GM12878 (cell line): ENCODE data around the gene TBC1D24. TPM values are rescaled to one million over a fixed set of nuclear protein-coding genes. Genes with fewer than 3 reads are reported as not detected.

ENCODE experiments used
- BCL11A ChIP-seq: IDR thresholded peaks from 2 replicates; pipeline ENCODE4 v1.6.1; 2011; ENCODE audit warnings: low read depth, low read length
- CBX3 ChIP-seq: fragments of 200-600 bp; sonication (generic); IDR thresholded peaks from 2 replicates; pipeline ENCODE4 v1.6.1; 2016; ENCODE audit warnings: low read depth, borderline replicate concordance
- CHD2 ChIP-seq: IDR thresholded peaks from 2 replicates; pipeline ENCODE4 v1.6.1; 2011; ENCODE audit warnings: low read depth, low read length, improper control_type of control experiment, borderline replicate concordance
- EED ChIP-seq: sonication (generic); IDR thresholded peaks from 2 replicates; pipeline ENCODE4 v1.6.1; 2016; ENCODE audit warnings: antibody characterized with exemption, low read depth
- EP300 ChIP-seq, 2 experiments: fragments of 150-350 bp in 1 of 2; IDR thresholded peaks; 2 replicates each; pipeline ENCODE4 v1.6.1; 2011 to 2012; ENCODE audit warnings: low read depth in 2 of 2, low read length in 2 of 2, borderline replicate concordance in 1 of 2, improper control_type of control experiment in 1 of 2, inconsistent platforms in 1 of 2; ENCODE audit not compliant: control insufficient read depth in 1 of 2
- HDAC2 ChIP-seq: fragments of 200-600 bp; sonication (generic); IDR thresholded peaks from 2 replicates; pipeline ENCODE4 v1.6.1; 2017
- IRF4 ChIP-seq: IDR thresholded peaks from 2 replicates; pipeline ENCODE4 v1.6.1; 2011; ENCODE audit warnings: low read depth, low read length
- JUND ChIP-seq: IDR thresholded peaks from 2 replicates; pipeline ENCODE4 v1.6.1; 2012; ENCODE audit warnings: low read depth, mild to moderate bottlenecking, low read length, improper control_type of control experiment, moderate library complexity
- KAT2A ChIP-seq: conservative IDR thresholded peaks from 2 replicates; pipeline ENCODE4 v1.6.1; 2011; ENCODE audit warnings: low read depth, low read length; ENCODE audit not compliant: control insufficient read depth
- KLF5 ChIP-seq: fragments of 450-650 bp; IDR thresholded peaks from 2 replicates; pipeline ENCODE4 v1.6.1; 2014; ENCODE audit warnings: mild to moderate bottlenecking; ENCODE audit not compliant: partially characterized antibody
- MLLT1 ChIP-seq: fragments of 450-650 bp; IDR thresholded peaks from 2 replicates; pipeline ENCODE4 v1.6.1; 2016; ENCODE audit warnings: mild to moderate bottlenecking
- NFYB ChIP-seq: IDR thresholded peaks from 2 replicates; pipeline ENCODE4 v1.6.1; 2011; ENCODE audit warnings: low read depth, mild to moderate bottlenecking, low read length, improper control_type of control experiment, moderate library complexity; ENCODE audit not compliant: insufficient read depth
- POLR2AphosphoS2 ChIP-seq: IDR thresholded peaks from 2 replicates; pipeline ENCODE4 v1.6.1; 2011; ENCODE audit warnings: low read depth, mild to moderate bottlenecking, low read length, improper control_type of control experiment, moderate library complexity
- POLR2AphosphoS5 ChIP-seq: IDR thresholded peaks from 2 replicates; pipeline ENCODE4 v1.6.1; 2011; ENCODE audit warnings: mild to moderate bottlenecking, low read length, inconsistent platforms
- RELB ChIP-seq: fragments of 450-650 bp; IDR thresholded peaks from 2 replicates; pipeline ENCODE4 v1.6.1; 2017; ENCODE audit warnings: low read depth, mild to moderate bottlenecking, moderate library complexity
- SKIL ChIP-seq: fragments of 450-650 bp; IDR thresholded peaks from 2 replicates; pipeline ENCODE4 v1.6.1; 2017; ENCODE audit warnings: mild to moderate bottlenecking, low read depth, inconsistent platforms; ENCODE audit not compliant: poor library complexity, severe bottlenecking
- SRF ChIP-seq, 2 experiments: IDR thresholded peaks; 2 replicates each; pipeline ENCODE4 v1.6.1; 2011; ENCODE audit warnings: low read depth in 2 of 2, low read length in 2 of 2, mild to moderate bottlenecking in 1 of 2, moderate library complexity in 1 of 2
- TARDBP ChIP-seq: IDR thresholded peaks from 2 replicates; pipeline ENCODE4 v1.6.1; 2016; ENCODE audit warnings: borderline replicate concordance
- TCF3 ChIP-seq: IDR thresholded peaks from 2 replicates; pipeline ENCODE4 v1.6.1; 2012; ENCODE audit warnings: low read depth, mild to moderate bottlenecking, low read length, borderline replicate concordance; ENCODE audit not compliant: insufficient read depth
- USF1 ChIP-seq: IDR thresholded peaks from 2 replicates; pipeline ENCODE4 v1.6.1; 2011; ENCODE audit warnings: borderline replicate concordance, low read depth, mild to moderate bottlenecking, moderate library complexity, mixed read lengths, low read length; ENCODE audit not compliant: insufficient read depth; ENCODE audit errors: extremely low read length
- ZNF207 ChIP-seq: fragments of 450-650 bp; IDR thresholded peaks from 2 replicates; pipeline ENCODE4 v1.6.1; 2014; ENCODE audit warnings: antibody characterized with exemption, mild to moderate bottlenecking, borderline replicate concordance
- ZNF217 ChIP-seq: fragments of 450-650 bp; IDR thresholded peaks from 2 replicates; pipeline ENCODE4 v1.6.1; 2017; ENCODE audit warnings: antibody characterized with exemption, mild to moderate bottlenecking
- ZNF384 ChIP-seq: IDR thresholded peaks from 2 replicates; pipeline ENCODE4 v1.6.1; 2012; ENCODE audit warnings: low read depth, mild to moderate bottlenecking, low read length, improper control_type of control experiment, borderline replicate concordance
- ZSCAN29 ChIP-seq: fragments of 450-650 bp; IDR thresholded peaks from 2 replicates; pipeline ENCODE4 v1.6.1; 2017; ENCODE audit warnings: mild to moderate bottlenecking, moderate library complexity
- polyA plus RNA-seq, 11 experiments: library from polyadenylated mRNA; depleted of rRNA in 4 of 11; unstranded in 6 of 11; stranded (reverse) in 5 of 11; fragments of >200 nt; fragmentation: Nextera tagmentation in 4 of 11; fragmentation: Illumina TruSeq in 1 of 11; extraction: Ambion mirVana in 4 of 11; extraction: Trizol in 1 of 11; gene quantifications; 1 replicate in 1 of 11; 2 replicates in 10 of 11; pipeline versions ENCODE4 v1.2.1 to v1.2.3, GENCODE V29; 2011 to 2016; ENCODE audit warnings: inconsistent platforms in 2 of 11, missing spikeins in 2 of 11, low read depth in 1 of 11
- total RNA-seq, 4 experiments: library from RNA; depleted of rRNA in 3 of 4; stranded (reverse); fragments of >200 nt in 3 of 4; fragmentation: Illumina TruSeq in 1 of 4; extraction: Trizol in 1 of 4; gene quantifications; 2 replicates each; pipeline versions ENCODE4 v1.2.1 to v1.2.3, GENCODE V29; 2013 to 2021

Gene TBC1D24
- total and polyA plus RNA-seq, 10 of the 15 experiments (the other 5 are each of a cell fraction or from before 2014, with no cell fraction given), result 1.1 to 9.6 (median 4.5) TPM

- TF ChIP-seq EED, result peak; percentile 26; the same call in 1 of the 2 replicates
- TF ChIP-seq POLR2AphosphoS5, result no peak
- no peak for TF ChIP-seq JUND
- no peak for TF ChIP-seq BCL11A
- TF ChIP-seq SRF (IDR thresholded peaks at IDR 0.05; ENCODE audit: low read depth in 2 of 2, low read length in 2 of 2), result no peak
- peak; percentile 87 for TF ChIP-seq USF1
- 0 out of 2 replicates have a peak, but pooled peaks have one; percentile 33 for TF ChIP-seq IRF4
- no peak for TF ChIP-seq TARDBP
- TF ChIP-seq HDAC2, result no peak
- TF ChIP-seq CBX3, result no peak
- TF ChIP-seq POLR2AphosphoS2, result no peak
- TF ChIP-seq TCF3, result no peak
- no peak for TF ChIP-seq MLLT1
- no peak for TF ChIP-seq ZNF217
- TF ChIP-seq ZNF384, result no peak
- TF ChIP-seq EP300 (IDR thresholded peaks at IDR 0.05; ENCODE audit: borderline replicate concordance in 1 of 2, control insufficient read depth in 1 of 2, low read depth in 2 of 2, low read length in 2 of 2), result no peak; a peak in 1 of 4 replicates
- TF ChIP-seq RELB, result peak; percentile 80
- no peak for TF ChIP-seq ZSCAN29
- no peak for TF ChIP-seq KAT2A
- TF ChIP-seq NFYB, result no peak
- TF ChIP-seq CHD2, result no peak
- TF ChIP-seq ZNF207, result peak; percentile 67; the same call in 1 of the 2 replicates
- no peak for TF ChIP-seq KLF5
- peak; percentile 27 for TF ChIP-seq SKIL
These were observed 12.0 kb downstream of the TBC1D24 start (continued) for GRCh38 chr16:2486645-2487516.
